H9 (cell line): ENCODE data around the gene ANXA2. TPM values are rescaled to one million over a fixed set of nuclear protein-coding genes. Genes with fewer than 3 reads are reported as not detected.

Experiments
- DNase-seq: peaks from one replicate; pipeline ENCODE4 v3.0.0-alpha.2; 2017
- H2AFZ ChIP-seq: one replicate; pipeline ENCODE4 v1.6.1; 2013; ENCODE audit warnings: mild to moderate bottlenecking, low read length, control low read depth, moderate library complexity
- H2AK5ac ChIP-seq: 2 replicates; pipeline ENCODE4 v1.6.1; 2013; ENCODE audit warnings: low read length, control low read depth, mixed read lengths; ENCODE audit not compliant: insufficient read length
- H2BK120ac ChIP-seq: one replicate; pipeline ENCODE4 v1.6.1; 2013; ENCODE audit warnings: low read depth, mild to moderate bottlenecking, low read length, control low read depth, inconsistent platforms; ENCODE audit not compliant: poor library complexity, severe bottlenecking
- H2BK12ac ChIP-seq: 2 replicates; pipeline ENCODE4 v1.6.1; 2013; ENCODE audit warnings: low read length, control low read depth, mixed read lengths, low read depth; ENCODE audit not compliant: insufficient read length
- H2BK15ac ChIP-seq: 2 replicates; pipeline ENCODE4 v1.6.1; 2013; ENCODE audit warnings: low read depth, low read length, control low read depth
- H2BK20ac ChIP-seq: one replicate; pipeline ENCODE4 v1.6.1; 2013; ENCODE audit warnings: low read depth, mild to moderate bottlenecking, low read length, control low read depth, inconsistent platforms; ENCODE audit not compliant: poor library complexity, severe bottlenecking
- H2BK5ac ChIP-seq: 2 replicates; pipeline ENCODE4 v1.6.1; 2013; ENCODE audit warnings: low read length, control low read depth, mixed read lengths; ENCODE audit not compliant: insufficient read length
- H3K14ac ChIP-seq: 2 replicates; pipeline ENCODE4 v1.6.1; 2013; ENCODE audit warnings: low read length, control low read depth; ENCODE audit not compliant: insufficient read depth
- H3K18ac ChIP-seq: 2 replicates; pipeline ENCODE4 v1.6.1; 2013; ENCODE audit warnings: low read depth, mild to moderate bottlenecking, mixed read lengths, low read length, control low read depth; ENCODE audit not compliant: insufficient read length
- H3K23ac ChIP-seq: 2 replicates; pipeline ENCODE4 v1.6.1; 2013; ENCODE audit warnings: low read length, control low read depth, mixed read lengths, low read depth; ENCODE audit not compliant: insufficient read length
- H3K23me2 ChIP-seq: 2 replicates; pipeline ENCODE4 v1.6.1; 2013; ENCODE audit warnings: low read depth, mild to moderate bottlenecking, mixed read lengths, low read length, control low read depth; ENCODE audit not compliant: insufficient read length, poor library complexity, severe bottlenecking
- H3K27ac ChIP-seq: 2 replicates; pipeline ENCODE4 v1.5.1; 2013; ENCODE audit warnings: low read length, control low read depth, mixed read lengths, low read depth; ENCODE audit not compliant: insufficient read length
- H3K27me3 ChIP-seq: 2 replicates; pipeline ENCODE4 v1.6.1; 2013; ENCODE audit warnings: low read length, control low read depth, inconsistent platforms; ENCODE audit not compliant: insufficient read depth
- H3K4ac ChIP-seq: 2 replicates; pipeline ENCODE4 v1.6.1; 2013; ENCODE audit warnings: low read depth, mild to moderate bottlenecking, control low read depth, inconsistent platforms, low read length, moderate library complexity
- H3K4me1 ChIP-seq: 2 replicates; pipeline ENCODE4 v1.6.1; 2013; ENCODE audit warnings: low read length, control low read depth, inconsistent platforms; ENCODE audit not compliant: insufficient read depth
- H3K4me2 ChIP-seq: 2 replicates; pipeline ENCODE4 v1.6.1; 2013; ENCODE audit warnings: low read length, control low read depth, mixed read lengths; ENCODE audit not compliant: insufficient read length, insufficient read depth
- H3K56ac ChIP-seq: 2 replicates; pipeline ENCODE4 v1.6.1; 2013; ENCODE audit warnings: low read depth, mild to moderate bottlenecking, mixed read lengths, low read length, control low read depth; ENCODE audit not compliant: insufficient read length
- H3K79me1 ChIP-seq: 2 replicates; pipeline ENCODE4 v1.6.1; 2013; ENCODE audit warnings: low read depth, mild to moderate bottlenecking, moderate library complexity, low read length, control low read depth, inconsistent platforms; ENCODE audit not compliant: insufficient read depth, poor library complexity, severe bottlenecking
- H3K79me2 ChIP-seq: 2 replicates; pipeline ENCODE4 v1.6.1; 2013; ENCODE audit warnings: low read length, control low read depth, inconsistent platforms; ENCODE audit not compliant: insufficient read depth
- H3K9ac ChIP-seq: 2 replicates; pipeline ENCODE4 v1.6.1; 2013; ENCODE audit warnings: low read length, control low read depth, mixed read lengths; ENCODE audit not compliant: insufficient read length; ENCODE audit errors: extremely low read depth
- H3K9me3 ChIP-seq: one replicate; pipeline ENCODE4 v1.6.1; 2013; ENCODE audit warnings: low read depth, low read length, inconsistent platforms; ENCODE audit not compliant: control insufficient read depth
- H3T11ph ChIP-seq: one replicate; pipeline ENCODE4 v1.6.1; 2013; ENCODE audit warnings: mild to moderate bottlenecking, low read length, control low read depth, inconsistent platforms
- H4K20me1 ChIP-seq: one replicate; pipeline ENCODE4 v1.6.1; 2013; ENCODE audit not compliant: control insufficient read depth, insufficient read length, insufficient read depth
- H4K5ac ChIP-seq: 2 replicates; pipeline ENCODE4 v1.6.1; 2013; ENCODE audit warnings: low read depth, mild to moderate bottlenecking, mixed read lengths, low read length, control low read depth; ENCODE audit not compliant: insufficient read length
- H4K8ac ChIP-seq: replicated peaks from 2 replicates; pipeline ENCODE4 v1.6.1; 2013; ENCODE audit warnings: low read length, control low read depth, mixed read lengths, low read depth; ENCODE audit not compliant: insufficient read length
- H4K91ac ChIP-seq: 2 replicates; pipeline ENCODE4 v1.6.1; 2013; ENCODE audit warnings: low read depth, mild to moderate bottlenecking, moderate library complexity, mixed read lengths, low read length, control low read depth; ENCODE audit not compliant: insufficient read length
- H3K27ac Mint-ChIP-seq, 3 experiments: 2 replicates in 2 of 3; 3 replicates in 1 of 3; pipeline ENCODE4 v1.8.0; 2020 to 2021; ENCODE audit warnings: mixed read lengths in 3 of 3, mild to moderate bottlenecking in 1 of 3, moderate library complexity in 1 of 3
- H3K27me3 Mint-ChIP-seq: 2 replicates; pipeline ENCODE4 v1.8.0; 2021; ENCODE audit warnings: low read depth, mild to moderate bottlenecking, moderate library complexity, mixed read lengths
- H3K36me3 Mint-ChIP-seq, 3 experiments: 2 replicates in 2 of 3; 3 replicates in 1 of 3; pipeline ENCODE4 v1.8.0; 2020 to 2021; ENCODE audit warnings: low read depth in 3 of 3, mixed read lengths in 3 of 3; ENCODE audit not compliant: insufficient read depth in 1 of 3
- H3K4me1 Mint-ChIP-seq, 2 experiments: 2 replicates each; pipeline ENCODE4 v1.8.0; 2020; ENCODE audit warnings: mixed read lengths in 2 of 2
- H3K4me3 Mint-ChIP-seq, 2 experiments: 2 replicates in 1 of 2; 3 replicates in 1 of 2; pipeline ENCODE4 v1.8.0; 2020 to 2021; ENCODE audit warnings: mild to moderate bottlenecking in 2 of 2, mixed read lengths in 2 of 2, moderate library complexity in 1 of 2
- H3K9me3 Mint-ChIP-seq, 2 experiments: 2 replicates in 1 of 2; 3 replicates in 1 of 2; pipeline ENCODE4 v1.8.0; 2020; ENCODE audit warnings: mild to moderate bottlenecking in 2 of 2, mixed read lengths in 2 of 2, moderate library complexity in 1 of 2
- CTCF ChIP-seq: fragments of 200-600 bp; sonication (generic); conservative IDR thresholded peaks from 3 replicates; pipeline ENCODE4 v1.8.0; 2021; ENCODE audit warnings: antibody characterized with exemption, mild to moderate bottlenecking
- WGBS: extraction: QIAGEN DNeasy Blood & Tissue Kit; methylation state at CpG from one replicate; pipeline ENCODE4 v1.1.7; 2013; ENCODE audit warnings: missing lambda C conversion rate, low lambda C conversion rate, mixed read lengths; ENCODE audit not compliant: insufficient read length; ENCODE audit errors: extremely low coverage; 5-methylcytosine and 5-hydroxymethylcytosine counted together
- total RNA-seq: library from RNA; stranded (reverse); gene quantifications from 2 replicates; pipeline ENCODE4 v1.2.1, GENCODE V29; 2021

The ANXA2 gene
- total RNA-seq, 1 experiment from 2014 or later = 126 TPM

GRCh38 chr15:60392986-60393790 is 4.6 kb downstream of the ANXA2 start:
- Histone ChIP-seq H3K18ac (peak overlapping the region; percentile 15), H3T11ph (peak overlapping the region; percentile 2), H3K56ac (no peak overlapping the region), H3K14ac (peak overlapping the region; percentile 16; the same call in 1 of the 2 replicates), H3K9ac (no peak overlapping the region), H4K20me1 (no peaks in the 10 kb centered on the region), H4K8ac (no peak overlapping the region), H2BK5ac (no peak overlapping the region), H3K79me1 (no peaks in the 10 kb centered on the region), H3K4me1 (peaks cover 21% of the 10 kb centered on the region; the same call in 1 of the 2 replicates), H4K91ac (peak overlapping the region; percentile 58), H3K23ac (no peak overlapping the region), H3K27ac (no peak overlapping the region), H2BK15ac (no peak overlapping the region), H2AFZ (no peak overlapping the region), H3K23me2 (peaks cover 9% of the 10 kb centered on the region), H3K79me2 (peaks cover 9% of the 10 kb centered on the region; the same call in 1 of the 2 replicates), H4K5ac (no peak overlapping the region), H3K4me2 (no peak overlapping the region), H3K27me3 (peaks cover 1% of the 10 kb centered on the region; the same call in 1 of the 2 replicates), H2BK20ac (no peak overlapping the region), H3K9me3 (no peaks in the 10 kb centered on the region), H2BK120ac (no peak overlapping the region), H2BK12ac (no peak overlapping the region), H2AK5ac (no peak overlapping the region), H3K4ac (no peak overlapping the region; the same call in 1 of the 2 replicates)
- DNase-seq = no peak
- Mint-ChIP-seq H3K27me3 (peaks cover 23% of the 10 kb centered on the region), H3K36me3 (peaks cover 0 to 6% (median 3%) of the 10 kb centered on the region in 3 experiments; a peak in 2 of 7 replicates), H3K4me3 (no peak overlapping the region), H3K4me1 (peaks cover 56 to 59% of the 10 kb centered on the region in 2 experiments), H3K9me3 (no peaks in the 10 kb centered on the region; a peak in 1 of 5 replicates), H3K27ac (0 out of 7 replicates have a peak overlapping the region, but pooled peaks of 1 of the 3 experiments have one; percentile 4)
- no CpG with 5 or more reads among the region's 9 CpGs for WGBS
- no peak for TF ChIP-seq CTCF
